Endothelial cell of umbilical vein (primary cell): Measurements from ENCODE around the gene XRCC4. TPM values are rescaled to one million over a fixed set of nuclear protein-coding genes. Genes with fewer than 3 reads are reported as not detected.

Experiments
- BruUV-seq: library from RNA; stranded (reverse); fragments of 400-500 nt; replicated peaks from 2 replicates; lab custom pipeline; 2021; lab: Mats Ljungman, UMichigan
- CTCF ChIA-PET: fragments of 300-600, 350-600 bp; sonication (Branson Sonifier 250); formaldehyde crosslinking; loops from one replicate; lab custom pipeline; 2021; ENCODE audit warnings: antibody characterized with exemption, inconsistent platforms; lab: Charles Lee
- POLR2A ChIA-PET: fragments of 300-600, 350-600 bp; sonication (Branson Sonifier 250); formaldehyde crosslinking; loops from one replicate; lab custom pipeline; 2021; ENCODE audit warnings: antibody characterized with exemption, inconsistent platforms; lab: Charles Lee
- DNase-seq: peaks from one replicate; pipeline ENCODE4 v3.0.0-alpha.2; 2011; ENCODE audit warnings: low read depth, low spot score
- FAIRE-seq: peaks from 2 replicates; lab custom pipeline; 2011; peaks lifted over from hg19 to GRCh38; lab: Jason Lieb, UNC
- H2AFZ ChIP-seq: 2 replicates; pipeline ENCODE4 v1.6.0; 2012; ENCODE audit warnings: low read depth, low read length, control low read depth, inconsistent platforms
- H3K27ac ChIP-seq: 2 replicates; pipeline ENCODE4 v1.5.1; 2011; ENCODE audit warnings: low read depth, mild to moderate bottlenecking, control low read depth, low read length, moderate library complexity; ENCODE audit not compliant: insufficient read depth
- H3K27me3 ChIP-seq, 2 experiments: 2 replicates each; pipeline versions ENCODE4 v1.6.0 to v1.6.1; 2011; ENCODE audit warnings: low read length in 2 of 2, mixed read lengths in 1 of 2; ENCODE audit not compliant: control insufficient read depth in 2 of 2, insufficient read depth in 2 of 2
- H3K36me3 ChIP-seq, 2 experiments: 2 replicates in 1 of 2; 3 replicates in 1 of 2; pipeline ENCODE4 v1.5.1; 2011; ENCODE audit warnings: low read length in 2 of 2, mild to moderate bottlenecking in 1 of 2, moderate library complexity in 1 of 2; ENCODE audit not compliant: control insufficient read depth in 2 of 2, insufficient read depth in 2 of 2; ENCODE audit errors: extremely low read depth in 1 of 2
- H3K4me1 ChIP-seq: 3 replicates; pipeline ENCODE4 v1.5.1; 2011; ENCODE audit warnings: mild to moderate bottlenecking, low read length; ENCODE audit not compliant: control insufficient read depth, insufficient read depth; ENCODE audit errors: extremely low read depth
- H3K4me2 ChIP-seq: 2 replicates; pipeline ENCODE4 v1.6.1; 2011; ENCODE audit warnings: low read length, control low read depth, mixed read lengths; ENCODE audit not compliant: insufficient read depth
- H3K4me3 ChIP-seq, 3 experiments: fragments of 200-600 bp in 1 of 3; sonication (generic), shearing (Covaris generic) in 1 of 3; replicated peaks in 1 of 3; 2 replicates each; pipeline ENCODE4 v1.5.1; 2011 to 2016; ENCODE audit warnings: control low read depth in 3 of 3, low read length in 3 of 3, mild to moderate bottlenecking in 2 of 3, inconsistent platforms in 1 of 3, low read depth in 1 of 3, moderate library complexity in 1 of 3; ENCODE audit not compliant: insufficient read depth in 1 of 3
- H3K79me2 ChIP-seq: 2 replicates; pipeline ENCODE4 v1.6.0; 2012; ENCODE audit warnings: low read length, inconsistent platforms; ENCODE audit not compliant: control insufficient read depth, insufficient read depth
- H3K9ac ChIP-seq: replicated peaks from 2 replicates; pipeline ENCODE3; 2011; ENCODE audit warnings: low read length, control low read depth; ENCODE audit not compliant: insufficient read depth; ENCODE audit errors: extremely low read depth
- H3K9me1 ChIP-seq: replicated peaks from 3 replicates; pipeline ENCODE4 v1.6.0; 2011; ENCODE audit warnings: mild to moderate bottlenecking, low read length; ENCODE audit not compliant: control insufficient read depth, insufficient read depth; ENCODE audit errors: extremely low read depth
- H3K9me3 ChIP-seq: replicated peaks from 2 replicates; pipeline ENCODE4 v1.5.1; 2012; ENCODE audit warnings: low read length, inconsistent platforms; ENCODE audit not compliant: control insufficient read depth, insufficient read depth
- H4K20me1 ChIP-seq: replicated peaks from 2 replicates; pipeline ENCODE3; 2011; ENCODE audit warnings: mild to moderate bottlenecking, low read length; ENCODE audit not compliant: control insufficient read depth, insufficient read depth; ENCODE audit errors: extremely low read depth
- EZH2 ChIP-seq: IDR thresholded peaks from 2 replicates; pipeline ENCODE4 v1.6.1; 2012; ENCODE audit warnings: borderline replicate concordance, low read depth, mild to moderate bottlenecking, moderate library complexity, low read length, inconsistent platforms; ENCODE audit not compliant: severe bottlenecking
- FOS ChIP-seq: IDR thresholded peaks from 2 replicates; pipeline ENCODE4 v1.6.1; 2011; ENCODE audit warnings: mild to moderate bottlenecking, low read length, moderate library complexity, borderline replicate concordance; ENCODE audit not compliant: insufficient read depth
- GATA2 ChIP-seq: IDR thresholded peaks from 2 replicates; pipeline ENCODE4 v1.7.0; 2011; ENCODE audit warnings: low read depth, mild to moderate bottlenecking, moderate library complexity, mixed read lengths, low read length; ENCODE audit not compliant: insufficient read length, insufficient read depth
- JUN ChIP-seq: IDR thresholded peaks from 2 replicates; pipeline ENCODE4 v1.6.1; 2011; ENCODE audit warnings: borderline replicate concordance, low read depth; ENCODE audit not compliant: insufficient read length, insufficient read depth
- MAX ChIP-seq: IDR thresholded peaks from 2 replicates; pipeline ENCODE4 v1.6.1; 2011; ENCODE audit not compliant: insufficient read depth, insufficient read length
- MYC ChIP-seq: IDR thresholded peaks from one replicate; pipeline ENCODE4 v1.6.1; 2011; ENCODE audit warnings: mild to moderate bottlenecking, low read depth, low read length
- POLR2A ChIP-seq: IDR thresholded peaks from 2 replicates; pipeline ENCODE4 v1.6.1; 2012; ENCODE audit warnings: low read depth, mild to moderate bottlenecking, control low read depth, low read length
- POLR2AphosphoS5 ChIP-seq: IDR thresholded peaks from 2 replicates; pipeline ENCODE4 v1.6.1; 2012; ENCODE audit warnings: low read depth, mild to moderate bottlenecking, control low read depth, low read length, moderate library complexity; ENCODE audit not compliant: insufficient read depth
- dilution Hi-C: fragments of 300-500 bp; cut with MboI; formaldehyde crosslinking; loops from one replicate; pipeline ENCODE4 v1.15.0; 2019; ENCODE audit warnings: low sequenced_read_pairs; ENCODE audit not compliant: extremely low pct_ligation_motif_present
- intact Hi-C: fragments of 100-400 bp; cut with micrococcal nuclease; formaldehyde crosslinking; loops from one replicate; pipeline ENCODE4 v1.10.0; 2022
- polyA plus RNA-seq, 4 experiments: library from polyadenylated mRNA; depleted of rRNA in 3 of 4; stranded (reverse) in 3 of 4; unstranded in 1 of 4; fragments of >200 nt; gene quantifications; 2 replicates each; pipeline versions ENCODE4 v1.2.1 to v1.2.3, GENCODE V29; 2011 to 2012; ENCODE audit warnings: missing spikeins in 1 of 4
- total RNA-seq: library from RNA; stranded (reverse); gene quantifications from 2 replicates; pipeline ENCODE4 v1.2.3, GENCODE V29; 2021
- TF ChIP-seq, protein P1 (sequence below), 2 donors: IDR thresholded peaks; 1 replicate in 1 of 2; 2 replicates in 1 of 2; pipeline ENCODE4 v1.5.1; 2011; ENCODE audit warnings: low read length in 2 of 2, mild to moderate bottlenecking in 2 of 2, moderate library complexity in 2 of 2, control low read depth in 1 of 2, inconsistent platforms in 1 of 2, low read depth in 1 of 2; ENCODE audit not compliant: insufficient read depth in 1 of 2; ENCODE audit errors: extremely low read depth in 1 of 2

The XRCC4 gene
- total and polyA plus RNA-seq, 2 donors (not counting 3 experiments of a cell fraction or from before 2014, with no cell fraction given), result 1.3 to 7.7 TPM

DNA sequence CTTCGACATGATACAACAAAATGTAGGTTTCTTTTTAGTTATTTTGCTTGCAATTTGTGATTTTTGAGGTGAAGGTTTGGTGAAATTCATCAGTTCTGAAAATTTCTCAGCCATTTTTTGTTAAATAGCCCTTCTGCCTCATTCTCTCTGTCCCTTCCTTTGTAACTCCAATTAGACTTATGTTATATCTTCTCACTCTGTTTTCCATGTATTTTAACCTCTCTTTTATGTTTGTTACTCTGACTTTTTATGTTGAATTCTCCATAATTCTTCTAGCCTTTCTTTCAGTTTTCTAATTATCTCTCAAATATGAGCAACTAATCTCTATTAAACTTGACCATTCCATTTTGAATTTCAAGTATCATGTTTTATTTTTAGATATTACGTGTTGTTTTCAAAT lies 222.0 kb downstream of the XRCC4 start:
- H3K4me2 ChIP-seq, result no peak overlapping the region
- H4K20me1 ChIP-seq, result no peaks in the 10 kb centered on the region
- POLR2A ChIA-PET, result no interaction called here
- H3K27ac ChIP-seq, result no peak overlapping the region
- TF ChIP-seq, protein P1, sequence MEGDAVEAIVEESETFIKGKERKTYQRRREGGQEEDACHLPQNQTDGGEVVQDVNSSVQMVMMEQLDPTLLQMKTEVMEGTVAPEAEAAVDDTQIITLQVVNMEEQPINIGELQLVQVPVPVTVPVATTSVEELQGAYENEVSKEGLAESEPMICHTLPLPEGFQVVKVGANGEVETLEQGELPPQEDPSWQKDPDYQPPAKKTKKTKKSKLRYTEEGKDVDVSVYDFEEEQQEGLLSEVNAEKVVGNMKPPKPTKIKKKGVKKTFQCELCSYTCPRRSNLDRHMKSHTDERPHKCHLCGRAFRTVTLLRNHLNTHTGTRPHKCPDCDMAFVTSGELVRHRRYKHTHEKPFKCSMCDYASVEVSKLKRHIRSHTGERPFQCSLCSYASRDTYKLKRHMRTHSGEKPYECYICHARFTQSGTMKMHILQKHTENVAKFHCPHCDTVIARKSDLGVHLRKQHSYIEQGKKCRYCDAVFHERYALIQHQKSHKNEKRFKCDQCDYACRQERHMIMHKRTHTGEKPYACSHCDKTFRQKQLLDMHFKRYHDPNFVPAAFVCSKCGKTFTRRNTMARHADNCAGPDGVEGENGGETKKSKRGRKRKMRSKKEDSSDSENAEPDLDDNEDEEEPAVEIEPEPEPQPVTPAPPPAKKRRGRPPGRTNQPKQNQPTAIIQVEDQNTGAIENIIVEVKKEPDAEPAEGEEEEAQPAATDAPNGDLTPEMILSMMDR (IDR thresholded peaks at IDR 0.05; ENCODE audit: extremely low read depth in 1 of 2, insufficient read depth in 1 of 2, low read depth in 1 of 2, low read length in 2 of 2), result no peak
- TF ChIP-seq FOS, result no peak
- no peak for TF ChIP-seq JUN
- no peak for TF ChIP-seq MYC
- no peak for TF ChIP-seq MAX
- TF ChIP-seq EZH2, result no peak
- TF ChIP-seq POLR2A, result no peak
- no peak for TF ChIP-seq GATA2
- no peak for TF ChIP-seq POLR2AphosphoS5
- H3K4me1 ChIP-seq, result no peaks in the 10 kb centered on the region
- CTCF ChIA-PET, result interaction anchor here (1.0 kb wide), 1 partner anchor 8 kb away, joined by 3 read pairs; no protein-coding TSS in a partner anchor
- intact Hi-C loops, result no loop called here
- no peak overlapping the region for H3K4me3 ChIP-seq
- H3K79me2 ChIP-seq, result no peaks in the 10 kb centered on the region
- H2AFZ ChIP-seq, result no peak overlapping the region
- no peaks in the 10 kb centered on the region for H3K36me3 ChIP-seq
- no peaks in the 10 kb centered on the region for H3K27me3 ChIP-seq
- H3K9ac ChIP-seq, result no peak overlapping the region
- DNase-seq, result no peak
- no peaks in the 10 kb centered on the region for H3K9me1 ChIP-seq
- FAIRE-seq, result no peak
- no peaks in the 10 kb centered on the region for H3K9me3 ChIP-seq
- BruUV-seq, result no TSS peak
- dilution Hi-C loops, result no loop called here
